GM21737 (cell line): ENCODE data around the gene GAPDHS.

Source experiments
- ATAC-seq: cut with Tn5 transposase; IDR thresholded peaks from one replicate; pipeline ENCODE4 v1.9.1; 2021; ENCODE audit warnings: mild to moderate bottlenecking, moderate library complexity; ENCODE audit not compliant: unreplicated experiment

Gene GAPDHS

DNA sequence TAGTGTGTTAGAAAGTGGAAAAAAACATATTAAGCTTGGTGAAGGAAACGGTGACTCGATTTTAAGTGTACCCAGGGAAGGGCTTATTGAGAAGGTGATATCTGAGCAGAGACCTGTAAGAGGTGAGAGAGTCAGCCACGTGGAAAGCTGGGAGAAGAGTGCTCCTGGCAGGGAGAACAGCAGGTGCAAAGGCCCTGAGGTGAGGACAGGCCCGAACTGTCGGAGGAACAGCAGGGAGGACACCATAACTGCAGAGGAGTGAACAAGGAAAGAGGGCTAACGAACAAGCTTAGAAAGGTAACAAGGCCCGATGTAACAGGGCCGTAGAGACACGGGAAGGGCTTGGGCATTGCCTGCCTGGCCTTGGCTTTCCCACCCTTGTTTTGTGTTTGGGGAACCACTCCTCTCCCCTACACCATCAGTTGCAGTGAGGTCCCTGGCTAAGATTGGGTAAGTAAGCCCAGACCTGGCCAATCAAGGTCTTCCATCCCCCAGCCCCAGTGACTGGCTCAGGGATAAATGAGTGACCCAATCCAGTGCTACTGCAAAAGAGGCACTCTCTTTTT is 22.9 kb downstream of the GAPDHS start:
- ATAC-seq, result no peak

DNA sequence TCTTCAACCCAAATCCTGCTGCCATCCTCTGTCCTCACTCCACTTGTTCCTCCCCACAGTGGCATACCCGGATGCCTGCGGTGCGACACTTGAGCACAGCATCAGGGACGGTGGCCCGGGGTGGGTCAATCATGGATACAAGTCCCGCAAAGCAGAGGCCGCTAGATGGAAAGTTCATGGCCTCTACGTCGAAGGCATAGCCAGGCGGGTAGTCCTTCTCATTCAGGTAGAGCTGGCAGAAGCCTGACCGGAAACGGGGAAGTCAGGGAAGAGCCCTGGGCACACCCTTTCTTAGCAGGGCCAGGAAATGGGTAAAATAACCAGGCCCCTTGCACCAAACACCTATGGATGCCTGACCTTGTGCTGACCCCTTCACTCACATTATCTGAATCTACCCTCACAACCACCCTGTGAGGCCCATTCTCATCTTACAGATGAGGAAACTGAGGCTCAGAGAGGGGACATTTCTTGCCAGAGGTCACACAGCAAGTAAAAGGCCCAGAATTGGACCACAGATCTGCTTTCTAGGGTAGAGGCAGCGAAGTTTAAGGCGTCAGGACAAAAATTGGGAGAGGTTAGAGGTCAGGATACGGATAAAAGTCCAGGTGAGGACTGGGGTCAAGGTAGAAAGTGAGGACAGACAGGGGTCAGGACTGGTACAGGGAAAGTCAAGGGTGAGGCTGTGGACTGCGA is 23.7 kb downstream of the GAPDHS start:
- no peak for ATAC-seq

DNA sequence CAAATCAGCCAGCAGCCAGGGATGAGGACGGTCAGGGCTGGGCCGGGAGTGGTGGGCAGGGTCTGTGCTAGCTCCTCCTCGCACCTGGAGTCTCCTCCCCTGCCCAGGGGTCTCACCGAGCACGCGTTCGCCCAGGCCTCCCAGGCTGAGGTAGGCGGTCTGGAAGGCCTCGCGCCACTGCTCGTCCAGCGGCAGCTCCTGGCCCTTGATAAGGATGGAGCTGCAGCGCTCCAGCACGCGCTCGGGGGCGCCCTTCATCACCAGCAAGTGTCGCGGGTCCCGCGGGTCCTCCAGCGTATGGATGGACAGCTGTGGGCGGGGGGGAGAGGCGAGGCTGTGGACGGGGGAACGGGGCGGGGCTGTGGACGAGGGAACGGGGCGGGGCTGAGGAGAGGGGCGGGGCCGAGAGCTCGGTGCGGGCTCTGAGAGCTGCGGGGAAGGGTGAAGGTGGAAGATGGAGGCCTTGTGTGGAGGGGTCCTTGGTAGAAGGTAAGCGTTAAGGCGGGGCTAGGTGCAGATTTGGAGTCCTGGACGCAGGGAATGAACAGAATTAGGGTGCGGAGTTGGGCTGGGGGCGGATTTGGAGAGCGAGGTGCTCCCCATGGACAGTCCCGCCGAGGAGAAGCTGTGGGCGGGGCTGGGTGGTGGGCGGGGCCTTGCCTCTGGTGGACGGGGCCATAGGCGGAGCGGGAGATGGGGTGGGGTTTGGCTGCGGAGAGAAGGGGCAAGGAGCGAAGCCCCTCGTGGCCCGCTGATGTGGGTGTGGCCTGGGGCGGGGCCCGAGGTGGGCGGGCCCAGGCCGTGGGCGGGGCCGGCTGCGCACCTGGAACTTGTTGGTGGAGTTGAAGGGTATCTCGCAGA is 24.5 kb downstream of the GAPDHS start:
- ATAC-seq, result no peak

DNA sequence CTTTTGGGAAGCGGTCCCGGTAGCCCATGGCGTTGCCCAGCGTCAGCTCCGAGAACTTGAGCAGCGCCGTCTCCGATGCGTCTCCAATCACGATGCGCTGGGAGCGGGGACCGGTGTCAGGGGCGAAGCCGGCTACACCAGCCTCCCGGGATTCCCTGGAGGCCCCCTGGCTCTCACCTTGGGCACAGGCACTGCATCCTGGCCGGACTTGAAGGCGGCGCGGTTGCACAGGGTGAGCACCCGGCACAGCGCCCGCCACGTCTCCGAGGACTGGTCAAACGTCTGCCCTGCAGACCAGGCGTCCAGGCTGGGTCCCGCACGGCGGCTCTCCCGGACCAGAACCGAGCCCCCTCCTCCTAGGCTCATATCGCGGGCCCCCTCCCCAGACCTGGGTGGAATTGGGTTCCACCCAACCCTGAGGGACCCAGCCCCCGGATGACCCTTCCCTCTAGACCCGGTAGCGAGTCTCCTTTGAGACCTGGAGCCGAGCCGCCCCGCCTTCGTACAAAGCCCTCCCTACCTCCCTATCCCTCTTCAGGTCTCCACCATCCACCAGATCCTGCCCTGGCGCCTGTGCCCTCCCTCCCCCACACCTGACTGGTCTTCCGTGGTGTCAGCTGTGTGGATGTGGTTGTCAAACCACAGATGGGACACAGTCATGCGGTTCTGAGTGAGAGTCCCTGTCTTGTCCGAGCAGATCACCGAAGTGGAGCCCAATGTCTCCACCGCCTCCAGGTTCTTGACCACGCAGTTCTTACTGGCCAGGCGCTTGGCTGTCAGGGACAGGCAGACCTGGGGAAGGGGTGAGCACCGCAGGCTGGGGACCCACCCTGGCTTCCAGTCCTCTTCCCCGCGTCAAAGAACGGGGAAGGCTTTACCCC is 25.4 kb downstream of the GAPDHS start:
- no peak for ATAC-seq

DNA sequence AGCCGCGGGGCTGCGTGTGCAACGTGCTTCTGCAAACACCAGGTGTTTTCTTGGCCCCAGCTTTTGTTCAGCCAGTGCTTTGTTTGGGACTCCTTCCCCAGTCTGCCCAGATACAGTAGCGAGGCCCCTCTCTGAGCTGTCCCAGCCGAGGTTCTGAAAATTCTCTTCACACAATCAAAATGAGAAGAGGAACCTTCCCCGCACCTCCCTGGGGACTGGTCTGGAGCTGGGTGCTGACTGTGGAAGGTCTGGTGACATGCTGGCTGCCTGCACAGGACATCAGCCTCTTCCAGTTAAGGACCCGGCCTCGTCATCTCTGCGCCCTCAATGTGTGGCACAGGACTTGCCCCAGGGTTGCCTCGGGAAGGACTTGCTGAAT is 26.0 kb downstream of the GAPDHS start:
- ATAC-seq, result no peak

DNA sequence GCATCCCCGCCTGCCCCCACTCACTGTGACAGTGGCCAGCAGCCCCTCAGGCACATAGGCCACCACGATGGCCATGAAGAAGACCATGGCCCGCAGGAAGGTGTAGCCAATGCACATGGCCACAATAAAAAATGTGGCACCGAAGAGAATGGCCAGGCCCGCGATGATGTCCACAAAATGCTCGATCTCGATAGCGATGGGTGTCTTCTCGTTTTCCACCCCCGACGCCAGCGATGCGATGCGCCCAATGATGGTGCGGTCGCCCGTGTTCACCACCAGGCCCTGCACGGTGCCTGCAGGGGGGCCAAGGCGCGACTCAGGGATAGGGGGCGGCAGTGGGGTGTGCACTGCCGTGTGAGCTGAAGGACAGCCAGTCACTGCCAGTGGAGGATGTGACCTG is 26.5 kb downstream of the GAPDHS start:
- ATAC-seq, result no peak

DNA sequence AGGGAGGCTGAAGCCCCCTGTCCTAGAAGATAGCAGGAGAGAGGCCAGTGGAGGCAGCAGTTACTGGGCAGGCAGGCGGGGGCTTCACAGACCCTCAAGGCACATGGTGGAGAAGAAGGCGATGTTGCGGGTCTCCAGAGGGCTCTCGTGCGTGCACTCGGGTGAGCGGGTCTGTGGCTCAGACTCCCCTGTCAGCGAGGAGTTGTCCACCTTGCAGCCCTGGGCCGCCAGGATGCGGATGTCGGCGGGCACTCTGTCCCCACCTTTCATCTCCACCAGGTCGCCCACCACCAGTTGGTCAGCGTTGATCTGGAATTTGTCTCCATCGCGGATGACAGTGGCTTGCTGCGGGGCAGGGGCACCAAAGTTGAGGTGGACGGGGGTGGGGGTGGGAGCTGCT is 27.0 kb downstream of the GAPDHS start:
- no peak for ATAC-seq

DNA sequence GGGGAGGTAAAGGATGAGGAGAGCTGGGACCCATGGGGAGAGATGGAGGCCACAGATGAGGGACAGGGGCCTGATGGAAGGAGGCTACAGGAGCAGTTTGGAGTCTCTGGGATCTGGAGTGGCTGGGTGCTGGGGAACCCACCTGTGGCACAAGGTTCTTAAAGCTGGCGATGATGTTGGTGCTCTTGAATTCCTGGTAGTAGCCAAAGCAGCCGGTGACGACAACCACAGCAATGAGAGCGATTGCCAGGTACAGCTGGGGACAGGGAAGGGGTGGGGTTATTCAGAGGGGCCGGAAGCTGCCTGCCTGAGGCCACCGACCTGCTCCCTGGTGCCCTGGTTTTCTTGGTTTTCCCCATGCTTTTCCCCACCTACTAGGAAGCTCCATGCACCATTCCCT is 27.4 kb downstream of the GAPDHS start:
- ATAC-seq, result no peak

DNA sequence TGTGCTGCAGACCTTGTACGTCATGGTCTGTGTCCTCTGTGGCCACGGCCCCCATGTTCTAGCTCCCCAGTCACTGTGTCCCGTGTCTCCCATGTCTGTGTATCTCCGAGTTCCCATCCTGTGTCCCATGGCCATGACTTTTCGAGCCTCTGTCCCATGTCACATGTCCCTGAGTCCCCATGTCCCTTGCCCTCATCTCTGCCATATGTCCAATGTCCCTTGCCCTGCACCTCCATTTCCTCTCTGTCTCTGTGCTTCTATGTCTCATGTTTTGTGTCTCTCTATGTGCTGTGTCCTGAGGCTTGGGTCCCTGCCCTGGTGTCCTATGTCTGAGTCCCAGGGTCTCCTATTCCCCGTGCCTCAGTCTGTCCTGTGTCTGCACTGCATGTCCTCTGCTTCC is 28.2 kb downstream of the GAPDHS start:
- ATAC-seq, result no peak

DNA sequence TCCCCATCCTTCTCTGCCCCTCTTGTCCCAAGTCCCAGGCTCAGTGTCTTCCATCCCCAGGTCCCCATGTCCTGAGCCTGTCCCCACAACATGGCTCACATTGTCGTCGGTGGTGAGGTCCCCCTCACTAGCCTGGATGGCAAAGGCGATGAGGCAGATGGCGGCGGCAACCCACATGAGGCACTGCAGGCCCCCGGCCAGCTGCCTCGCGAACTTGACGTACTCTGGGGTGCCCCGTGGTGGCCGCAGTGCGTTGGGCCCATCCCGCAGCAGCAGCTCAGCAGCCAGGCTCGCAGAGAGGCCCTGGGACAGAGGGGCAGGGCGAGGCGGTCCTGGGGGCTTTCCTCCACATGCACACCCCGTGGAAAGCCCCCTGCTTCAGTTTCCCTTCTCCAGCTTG is 29.1 kb downstream of the GAPDHS start:
- no peak for ATAC-seq

DNA sequence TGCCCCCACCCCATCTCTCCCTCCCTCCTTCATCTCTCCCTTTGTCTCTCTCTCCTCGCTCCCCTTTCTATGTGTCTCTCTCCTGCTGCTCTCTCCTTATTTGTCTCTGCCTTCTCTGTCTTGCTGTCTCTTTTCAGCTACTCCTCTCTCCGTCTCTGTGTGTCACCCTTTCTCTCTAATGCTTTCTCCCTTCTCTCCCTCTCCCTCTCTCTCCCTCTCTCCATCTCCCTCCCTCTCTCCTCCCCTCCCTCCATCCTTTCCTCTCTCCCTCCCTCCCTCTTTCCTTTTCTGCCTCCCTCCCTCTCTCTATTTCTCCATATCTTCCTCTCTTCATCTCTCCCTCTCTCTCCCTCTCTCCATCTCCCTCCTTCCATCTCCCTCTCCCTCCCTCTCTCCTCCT is 29.5 kb downstream of the GAPDHS start:
- no peak for ATAC-seq

DNA sequence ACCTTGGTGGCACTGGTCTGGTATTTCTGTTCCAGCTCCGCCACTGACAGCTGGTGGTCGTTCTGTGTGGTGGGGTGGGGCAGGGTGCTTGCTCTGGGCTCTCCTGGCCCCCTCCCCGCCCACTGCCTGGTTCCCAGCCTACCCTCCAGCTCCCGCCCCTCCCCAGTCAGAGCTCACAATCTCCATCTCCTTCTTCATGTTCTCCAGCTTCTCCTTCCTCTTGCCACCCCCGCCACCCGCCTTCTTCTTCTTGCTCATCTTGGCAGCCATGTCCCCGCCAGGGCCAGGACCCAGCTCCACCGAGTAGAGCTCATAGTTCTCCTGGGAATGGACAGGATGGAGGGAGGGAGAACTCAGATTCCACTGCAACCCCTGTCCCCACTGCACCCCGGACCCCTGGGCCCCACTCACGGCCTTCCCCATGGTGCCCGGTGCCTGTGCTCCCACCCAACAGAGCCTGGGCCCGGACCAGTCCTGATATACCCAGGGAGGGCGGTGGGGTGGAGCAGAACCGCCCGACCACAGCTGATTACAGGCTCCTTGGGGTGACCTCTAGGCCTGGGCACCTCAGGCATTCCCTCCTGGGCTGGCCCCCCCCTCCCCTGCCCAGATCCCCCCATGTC is 30.1 kb downstream of the GAPDHS start, which contains the start of gene ATP4A:
ATP4A (minus strand) TSS at position 452 of the 623 bp plus-strand sequence; CDS start at position 423, 29 bp downstream.
- no peak for ATAC-seq

DNA sequence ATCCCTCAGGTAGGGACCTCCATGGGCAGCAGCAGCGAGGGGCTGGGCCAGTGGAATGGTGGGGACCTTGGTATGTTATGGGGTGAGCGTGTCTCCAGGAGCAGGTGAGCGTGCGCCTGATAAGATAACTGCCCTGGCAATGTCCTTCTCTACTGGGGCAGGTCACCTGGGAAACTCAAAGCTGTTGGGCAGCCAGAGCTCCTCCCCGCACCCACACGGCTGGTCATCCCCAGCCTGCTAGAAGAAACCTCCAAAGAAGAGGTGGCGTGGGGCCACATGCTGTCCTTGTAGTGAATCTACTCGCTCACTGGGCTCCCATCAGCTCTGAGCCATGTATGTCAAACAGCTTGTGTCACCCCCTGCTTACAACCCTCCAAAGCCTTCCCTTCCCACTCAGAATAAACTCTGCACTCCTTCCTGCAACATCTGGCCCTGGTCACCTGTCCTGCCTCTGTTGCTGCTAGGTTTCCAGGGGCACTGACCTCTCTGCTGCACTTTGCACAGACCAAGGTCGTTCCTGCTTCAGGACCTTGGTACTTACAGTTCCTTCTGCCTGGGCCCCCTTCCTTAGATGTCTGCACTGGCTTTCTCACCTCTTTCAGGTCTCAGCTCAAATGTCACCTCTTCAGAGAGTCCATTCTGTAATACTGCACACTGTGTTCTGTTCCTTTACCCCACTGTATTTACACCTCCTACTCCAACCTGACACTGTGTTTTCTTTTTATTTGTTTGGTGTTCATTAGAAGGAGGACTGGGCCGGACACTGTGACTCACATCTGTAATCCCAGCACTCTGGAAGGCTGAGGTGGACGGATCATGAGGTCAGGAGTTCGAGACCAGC is 32.0 kb downstream of the GAPDHS start:
- no peak for ATAC-seq

DNA sequence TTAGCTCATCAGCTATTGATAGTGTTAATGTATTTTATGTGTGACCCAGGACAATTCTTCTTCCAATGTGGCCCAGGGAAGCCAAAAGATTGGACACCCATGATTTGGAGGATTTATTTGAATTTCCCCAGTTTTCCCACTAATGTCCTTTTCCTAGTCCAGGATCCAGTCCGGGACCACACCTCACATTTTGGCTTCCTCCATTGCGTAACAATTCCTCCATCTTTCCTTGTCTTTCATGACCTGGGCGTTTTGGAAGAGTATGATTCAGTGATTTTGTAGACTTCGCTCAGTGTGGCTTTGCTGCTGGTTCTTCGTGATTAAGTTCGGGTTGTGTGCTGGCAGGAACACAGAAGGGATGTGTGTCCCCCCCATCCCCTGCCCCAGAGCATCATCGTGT is 33.5 kb downstream of the GAPDHS start:
- ATAC-seq, result no peak

DNA sequence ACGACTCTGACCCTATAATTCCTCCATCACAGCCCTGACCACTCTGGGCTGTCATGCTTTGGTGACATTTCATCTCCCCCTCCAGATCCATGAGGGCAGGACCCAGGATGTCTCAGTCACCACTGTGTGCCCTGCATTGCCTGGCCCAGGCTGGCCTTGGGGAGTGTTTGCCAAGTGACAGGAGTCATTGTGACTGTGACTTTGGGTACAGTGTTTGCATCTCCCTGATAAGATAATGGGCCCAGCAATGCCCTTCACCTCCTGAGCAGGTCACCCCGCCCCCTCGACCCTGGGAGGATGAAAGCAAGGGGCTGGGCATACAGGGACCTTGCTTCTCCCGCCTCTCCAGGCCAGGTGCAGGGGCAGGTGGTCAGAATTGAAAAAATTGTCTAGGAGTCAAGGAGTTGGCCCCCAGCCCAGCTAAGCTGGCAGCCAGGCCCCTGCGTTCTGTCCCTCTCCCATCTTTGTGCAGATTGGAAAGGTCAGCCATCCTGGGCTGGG is 36.1 kb downstream of the GAPDHS start:
- no peak for ATAC-seq

DNA sequence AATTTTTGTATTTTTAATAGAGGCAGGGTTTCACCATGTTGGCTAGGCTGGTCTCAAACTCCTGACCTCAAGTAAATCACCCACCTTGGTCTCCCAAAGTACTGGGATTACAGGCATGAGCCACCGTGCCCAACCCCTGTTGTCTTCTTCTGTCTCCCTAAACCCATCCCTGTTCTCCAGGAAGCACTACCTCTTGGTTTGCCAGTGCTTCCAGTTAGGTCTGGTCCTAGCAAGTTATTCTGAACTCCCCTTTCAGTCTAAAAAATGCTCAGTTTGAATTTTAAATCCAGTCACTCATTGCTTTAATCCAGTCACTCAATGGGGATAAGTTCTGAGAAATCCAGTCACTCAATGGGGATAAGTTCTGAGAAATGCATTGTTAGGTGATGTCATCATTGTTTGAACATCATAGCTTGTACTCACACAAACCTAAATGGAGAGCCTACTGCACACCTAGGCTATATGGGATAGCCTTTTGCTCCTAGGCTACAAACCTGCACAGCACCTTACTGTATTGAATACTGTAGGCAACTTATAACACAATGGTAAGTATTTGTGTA is 38.2 kb downstream of the GAPDHS start:
- ATAC-seq, result no peak

DNA sequence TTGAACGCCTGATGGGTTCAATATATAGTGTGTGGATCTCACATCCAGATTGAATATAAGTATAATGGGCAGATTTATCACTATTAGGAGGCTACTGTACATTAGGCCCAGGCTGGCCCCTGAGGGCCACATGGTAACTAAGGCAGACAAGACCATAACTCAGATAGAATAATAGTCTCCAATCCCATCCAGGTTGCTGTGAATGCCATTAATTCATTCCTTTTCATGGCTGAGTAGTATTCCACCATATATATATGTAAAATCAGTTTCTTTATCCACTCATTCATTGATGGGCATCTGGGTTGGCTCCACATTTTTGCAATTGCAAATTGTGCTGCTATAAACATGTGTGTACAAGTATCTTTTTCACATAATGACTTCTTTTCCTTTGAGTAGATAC is 44.7 kb downstream of the GAPDHS start:
- ATAC-seq, result no peak

DNA sequence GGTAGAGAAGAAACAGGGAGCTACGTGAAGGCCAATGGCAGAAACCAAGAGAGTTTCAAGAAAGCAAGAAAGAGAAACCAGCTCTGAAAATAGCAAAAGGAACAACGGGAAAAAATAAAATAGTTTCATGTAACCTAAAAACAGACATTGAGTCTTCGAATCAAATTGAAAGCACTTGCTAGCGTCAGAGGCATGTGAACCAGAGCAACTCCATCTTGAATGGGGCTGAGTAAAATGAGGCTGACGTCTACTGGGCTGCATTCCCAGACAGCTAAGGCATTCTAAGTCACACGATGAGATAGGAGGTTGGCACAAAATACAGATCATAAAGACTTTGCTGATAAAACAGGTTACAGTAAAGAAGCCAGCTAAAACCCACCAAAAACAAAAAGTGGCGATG is 45.5 kb downstream of the GAPDHS start:
- ATAC-seq, result no peak

DNA sequence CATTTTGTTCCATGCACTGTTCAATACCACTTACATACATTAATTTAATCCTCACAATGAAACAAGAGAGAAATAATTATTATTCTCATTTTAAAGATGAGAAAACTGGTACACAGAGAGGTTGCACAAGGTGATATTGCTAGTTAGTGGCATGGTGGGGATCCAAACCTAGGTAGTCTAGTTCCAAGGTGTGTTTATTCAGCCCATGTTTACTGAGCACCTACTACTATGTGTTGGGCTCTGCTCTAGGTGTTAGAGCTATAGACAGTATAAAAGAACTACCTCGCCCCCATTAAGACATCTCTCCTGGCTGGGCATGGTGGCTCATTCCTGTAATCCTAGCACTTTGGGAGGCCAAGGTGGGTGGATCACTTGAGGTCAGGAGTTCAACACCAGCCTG is 49.5 kb downstream of the GAPDHS start:
- no peak for ATAC-seq
